ENCODE results near the gene EPS8L1. TPM values are rescaled to one million over a fixed set of nuclear protein-coding genes. Genes with fewer than 3 reads are reported as not detected.
A peak's percentile ranks its signal among the peaks of the same experiment; 100 is the strongest.

EPS8L1 gene
- total and polyA plus RNA-seq, 2 donors (not counting 1 experiment from before 2014, with no cell fraction given) = 0.72 to 1.0 TPM

DNA sequence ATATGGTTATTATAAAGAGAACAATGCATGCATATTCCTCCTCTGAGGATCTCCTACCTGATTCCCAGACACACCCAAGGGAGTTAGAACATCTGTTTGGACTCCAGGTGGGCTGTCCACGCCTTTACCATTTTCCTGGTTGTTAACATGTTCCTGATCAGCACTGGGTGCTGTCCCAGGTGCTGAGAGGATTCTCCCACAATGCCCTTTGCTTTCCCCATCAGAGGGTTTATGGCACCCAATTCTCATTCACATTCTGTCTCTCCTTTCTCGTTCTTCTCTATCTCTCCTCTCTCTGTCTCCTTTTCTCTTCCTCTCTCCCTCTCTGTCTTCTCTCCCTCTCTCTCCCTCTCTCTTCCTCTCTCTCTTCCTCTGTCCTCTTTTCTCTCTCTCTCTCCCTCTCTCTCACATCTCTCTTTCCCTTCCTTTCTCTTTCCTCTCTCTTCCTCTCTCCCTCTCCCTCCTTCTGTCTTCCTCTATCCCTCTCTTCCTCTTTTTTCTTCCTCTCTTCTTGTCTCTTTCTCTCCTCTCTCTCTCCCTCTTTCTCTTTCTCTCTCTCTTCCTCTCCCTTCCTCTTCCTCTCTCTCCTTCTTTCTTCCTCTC is 9.5 kb upstream of the EPS8L1 start:
- no peak overlapping the region for H3K9ac ChIP-seq (ENCODE audit: low read length)
- H3K79me2 ChIP-seq (ENCODE audit: control insufficient read depth, insufficient read depth, low read length) = peaks cover 10% of the 10 kb centered on the region
- Mint-ChIP-seq H3K9me3 (ENCODE audit: insufficient read depth) (no peaks in the 10 kb centered on the region), H3K27ac (no peak overlapping the region), H3K4me3 (no peak overlapping the region), H3K27me3 (peaks cover 34% of the 10 kb centered on the region), H3K4me1 (peaks cover 14% of the 10 kb centered on the region)
- H3K36me3 ChIP-seq (replicated peaks in 1 of 2; ENCODE audit: control extremely low read depth in 1 of 2, control insufficient read depth in 1 of 2, extremely low read depth in 1 of 2, insufficient read depth in 2 of 2, low read length in 1 of 2) = no peaks in the 10 kb centered on the region
- no peak for ATAC-seq (ENCODE audit: low read depth)
- no peak overlapping the region for H3K4me3 ChIP-seq (ENCODE audit: control extremely low read depth in 1 of 5, extremely low read depth in 1 of 5, insufficient read depth in 1 of 5, low read depth in 2 of 5, low read length in 4 of 5)
- H3K27ac ChIP-seq (ENCODE audit: low read length in 2 of 2) = no peak overlapping the region
- H3K9me3 ChIP-seq (ENCODE audit: control extremely low read depth in 1 of 3, control insufficient read depth in 2 of 3, insufficient read depth in 1 of 3, low read length in 2 of 3) = peaks cover 0 to 27% (median 2%) of the 10 kb centered on the region in 3 donors
- H3K27me3 ChIP-seq (replicated peaks in 1 of 4; ENCODE audit: control extremely low read depth in 1 of 4, control insufficient read depth in 3 of 4, insufficient read depth in 4 of 4, low read length in 3 of 4) = peaks cover 0 to 43% (median 16%) of the 10 kb centered on the region in 4 experiments
- ChIA-PET CTCF (no interaction called here), POLR2A (no interaction called here)
- no peak overlapping the region for H2AFZ ChIP-seq (ENCODE audit: insufficient read depth, low read depth, low read length, poor library complexity, severe bottlenecking)
- TF ChIP-seq, protein P1, sequence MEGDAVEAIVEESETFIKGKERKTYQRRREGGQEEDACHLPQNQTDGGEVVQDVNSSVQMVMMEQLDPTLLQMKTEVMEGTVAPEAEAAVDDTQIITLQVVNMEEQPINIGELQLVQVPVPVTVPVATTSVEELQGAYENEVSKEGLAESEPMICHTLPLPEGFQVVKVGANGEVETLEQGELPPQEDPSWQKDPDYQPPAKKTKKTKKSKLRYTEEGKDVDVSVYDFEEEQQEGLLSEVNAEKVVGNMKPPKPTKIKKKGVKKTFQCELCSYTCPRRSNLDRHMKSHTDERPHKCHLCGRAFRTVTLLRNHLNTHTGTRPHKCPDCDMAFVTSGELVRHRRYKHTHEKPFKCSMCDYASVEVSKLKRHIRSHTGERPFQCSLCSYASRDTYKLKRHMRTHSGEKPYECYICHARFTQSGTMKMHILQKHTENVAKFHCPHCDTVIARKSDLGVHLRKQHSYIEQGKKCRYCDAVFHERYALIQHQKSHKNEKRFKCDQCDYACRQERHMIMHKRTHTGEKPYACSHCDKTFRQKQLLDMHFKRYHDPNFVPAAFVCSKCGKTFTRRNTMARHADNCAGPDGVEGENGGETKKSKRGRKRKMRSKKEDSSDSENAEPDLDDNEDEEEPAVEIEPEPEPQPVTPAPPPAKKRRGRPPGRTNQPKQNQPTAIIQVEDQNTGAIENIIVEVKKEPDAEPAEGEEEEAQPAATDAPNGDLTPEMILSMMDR (IDR thresholded peaks at IDR 0.05) = no peak
- TF ChIP-seq EZH2 (IDR thresholded peaks at IDR 0.05; ENCODE audit: borderline replicate concordance, insufficient read depth, low read depth, low read length, poor library complexity, severe bottlenecking) = no peak
- intact Hi-C loops (cut with micrococcal nuclease) = no loop called here
- no peak overlapping the region for H3K4me2 ChIP-seq (replicated peaks; ENCODE audit: low read depth, low read length, poor library complexity, severe bottlenecking)
- DNase-seq = no peak
- H4K20me1 ChIP-seq (ENCODE audit: control insufficient read depth, insufficient read depth, low read length, poor library complexity, severe bottlenecking) = no peaks in the 10 kb centered on the region
- WGBS (ENCODE audit: insufficient coverage) = 18% methylated on average over 2 of the region's 2 CpGs
- H3K4me1 ChIP-seq (ENCODE audit: control insufficient read depth in 2 of 2, insufficient read depth in 2 of 2, low read length in 2 of 2) = peaks cover 17 to 23% of the 10 kb centered on the region in 2 donors

DNA sequence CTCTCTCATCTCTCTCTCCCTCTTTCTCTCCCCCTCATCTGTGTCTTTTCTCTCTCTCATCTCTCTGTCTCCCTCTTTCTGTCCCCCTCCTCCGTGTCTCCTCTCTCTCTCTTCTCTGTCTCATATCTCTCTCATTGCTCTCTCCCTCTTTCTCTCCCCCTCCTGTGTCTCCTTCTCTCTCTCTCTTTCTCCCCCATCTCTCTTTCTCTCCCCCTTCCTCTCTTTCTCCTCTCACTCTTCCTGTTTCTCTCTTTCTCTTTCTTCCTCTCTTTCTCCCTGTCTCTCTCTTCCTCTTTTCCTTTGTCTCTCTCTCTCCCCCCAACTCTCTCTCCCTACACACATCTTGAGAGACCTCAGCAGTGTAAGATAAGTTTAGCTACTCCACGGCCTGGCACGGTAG is 7.8 kb upstream of the EPS8L1 start:
- Histone ChIP-seq H2AFZ (ENCODE audit: insufficient read depth, low read depth, low read length, poor library complexity, severe bottlenecking) (no peak overlapping the region), H4K20me1 (ENCODE audit: control insufficient read depth, insufficient read depth, low read length, poor library complexity, severe bottlenecking) (no peaks in the 10 kb centered on the region), H3K4me3 (ENCODE audit: control extremely low read depth in 1 of 5, extremely low read depth in 1 of 5, insufficient read depth in 1 of 5, low read depth in 2 of 5, low read length in 4 of 5) (no peak overlapping the region), H3K9me3 (ENCODE audit: control extremely low read depth in 1 of 3, control insufficient read depth in 2 of 3, insufficient read depth in 1 of 3, low read length in 2 of 3) (peaks cover 0 to 29% (median 2%) of the 10 kb centered on the region in 3 donors), H3K27me3 (replicated peaks in 1 of 4; ENCODE audit: control extremely low read depth in 1 of 4, control insufficient read depth in 3 of 4, insufficient read depth in 4 of 4, low read length in 3 of 4) (peaks cover 0 to 55% (median 25%) of the 10 kb centered on the region in 4 experiments), H3K4me1 (ENCODE audit: control insufficient read depth in 2 of 2, insufficient read depth in 2 of 2, low read length in 2 of 2) (peaks cover 10 to 16% of the 10 kb centered on the region in 2 donors), H3K4me2 (replicated peaks; ENCODE audit: low read depth, low read length, poor library complexity, severe bottlenecking) (no peak overlapping the region), H3K27ac (ENCODE audit: low read length in 2 of 2) (no peak overlapping the region), H3K79me2 (ENCODE audit: control insufficient read depth, insufficient read depth, low read length) (no peaks in the 10 kb centered on the region), H3K36me3 (replicated peaks in 1 of 2; ENCODE audit: control extremely low read depth in 1 of 2, control insufficient read depth in 1 of 2, extremely low read depth in 1 of 2, insufficient read depth in 2 of 2, low read length in 1 of 2) (no peaks in the 10 kb centered on the region), H3K9ac (ENCODE audit: low read length) (no peak overlapping the region)
- H3K4me3 Mint-ChIP-seq = peak overlapping the region; percentile 7
- peaks cover 9% of the 10 kb centered on the region for H3K4me1 Mint-ChIP-seq
- TF ChIP-seq, protein P1 (IDR thresholded peaks at IDR 0.05) = no peak
- TF ChIP-seq EZH2 (IDR thresholded peaks at IDR 0.05; ENCODE audit: borderline replicate concordance, insufficient read depth, low read depth, low read length, poor library complexity, severe bottlenecking) = no peak
- no peak overlapping the region for H3K27ac Mint-ChIP-seq
- 24% methylated on average over 3 of the region's 3 CpGs for WGBS (ENCODE audit: insufficient coverage)
- H3K9me3 Mint-ChIP-seq (ENCODE audit: insufficient read depth) = no peaks in the 10 kb centered on the region
- ChIA-PET POLR2A (interaction anchor here (0.7 kb wide), 1 partner anchor 12 kb away, joined by 15 read pairs; no protein-coding TSS in a partner anchor), CTCF (interaction anchor here (1.0 kb wide), 1 partner anchor 21 kb away, joined by 3 read pairs; no protein-coding TSS in a partner anchor)
- peaks cover 46% of the 10 kb centered on the region for H3K27me3 Mint-ChIP-seq
- no peak for DNase-seq
- no peak for ATAC-seq (ENCODE audit: low read depth)
- intact Hi-C loops (cut with micrococcal nuclease) = no loop called here

All from B cell (primary cell).